Stimulated activated CD8-positive, alpha-beta memory T cell treated with anti-CD3 and anti-CD28 coated beads, Interleukin-12 subunit alpha, Interleukin-12 subunit beta, amount 100 ng/mL, for 24 hours (primary cell): ENCODE results near the gene DIP2C.
"Not testable (repeated sequence)": the region's sequence is repeated elsewhere in the genome, so short reads cannot be mapped to it uniquely, and the experiment has no call there.

Experiments
- DNase-seq: peaks from one replicate; pipeline ENCODE4 v3.0.0-alpha.2; 2020; ENCODE audit errors: extremely low read depth

DIP2C gene

DNA sequence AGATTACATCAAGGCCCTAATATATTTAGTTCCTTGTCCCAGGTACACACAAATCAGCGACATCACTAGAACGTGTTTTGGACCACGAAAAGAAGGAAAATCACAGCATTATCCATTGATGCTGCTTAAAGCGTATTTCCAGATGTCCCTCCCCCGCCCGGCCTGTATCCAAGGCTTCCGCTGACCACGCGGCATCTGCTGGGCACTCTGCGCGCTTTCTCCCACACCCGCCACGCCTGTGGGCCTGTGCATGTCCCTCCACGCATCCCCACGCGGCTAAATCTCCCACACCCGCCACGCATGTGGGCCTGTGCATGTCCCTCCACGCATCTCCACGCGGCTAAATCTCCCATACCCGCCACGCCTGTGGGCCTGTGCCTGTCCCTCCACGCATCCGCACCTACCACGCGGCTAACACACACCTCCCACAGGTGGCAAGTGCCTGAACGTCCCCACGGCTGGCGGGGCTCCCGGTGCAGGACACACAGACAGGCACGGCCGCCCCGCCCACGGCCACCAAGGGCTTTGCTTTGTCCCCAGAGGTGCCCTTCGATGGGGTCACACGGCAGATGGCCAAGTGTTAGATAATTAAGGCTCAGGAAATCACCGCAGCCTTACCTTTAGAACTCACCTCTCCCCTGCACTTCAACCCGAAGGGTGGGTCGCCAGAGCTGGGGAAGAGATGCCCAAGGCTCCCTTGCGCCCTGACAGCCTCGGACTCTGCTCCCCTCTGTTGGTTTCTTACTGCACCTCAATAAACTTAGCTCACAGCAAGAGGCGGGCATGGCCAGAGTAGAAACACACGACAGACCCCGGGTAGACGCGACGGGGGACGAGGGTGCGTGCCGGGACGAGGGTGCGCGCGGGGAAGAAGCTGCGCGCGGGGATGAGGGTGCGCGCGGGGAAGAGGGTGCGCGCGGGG lies 49.5 kb downstream of the DIP2C start:
- no peak for DNase-seq

GRCh38 chr10:639001-639750 lies 50.3 kb downstream of the DIP2C start:
- DNase-seq: no peak

- no peak for DNase-seq
Observed at GRCh38 chr10:637771-638195, 51.7 kb downstream of the DIP2C start.

GRCh38 chr10:637221-637620 lies 52.2 kb downstream of the DIP2C start:
- DNase-seq: no peak

DNA sequence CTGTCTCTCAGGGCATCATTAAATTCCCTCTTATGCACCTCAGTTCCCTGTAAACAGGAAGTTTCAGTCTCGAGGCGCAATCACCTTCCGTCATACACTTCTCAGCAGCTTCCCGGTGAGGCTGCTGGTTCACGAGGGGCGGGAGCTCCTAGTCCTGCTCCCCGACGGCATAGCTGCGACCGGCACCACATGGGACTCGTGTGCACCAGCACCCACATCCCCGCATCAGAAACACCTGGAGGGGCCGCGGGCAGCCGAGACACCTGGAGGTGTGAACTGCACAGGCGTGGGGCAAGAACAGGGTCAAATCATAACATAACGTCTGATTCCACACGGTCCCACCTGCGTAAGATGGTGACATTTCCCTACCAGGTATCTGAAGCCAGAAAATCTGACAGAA lies 52.7 kb downstream of the DIP2C start:
- DNase-seq: no peak

- DNase-seq: no peak
Observed at GRCh38 chr10:636016-636730, 53.3 kb downstream of the DIP2C start.

GRCh38 chr10:635088-635861 lies 54.2 kb downstream of the DIP2C start:
- DNase-seq: no peak

DNA sequence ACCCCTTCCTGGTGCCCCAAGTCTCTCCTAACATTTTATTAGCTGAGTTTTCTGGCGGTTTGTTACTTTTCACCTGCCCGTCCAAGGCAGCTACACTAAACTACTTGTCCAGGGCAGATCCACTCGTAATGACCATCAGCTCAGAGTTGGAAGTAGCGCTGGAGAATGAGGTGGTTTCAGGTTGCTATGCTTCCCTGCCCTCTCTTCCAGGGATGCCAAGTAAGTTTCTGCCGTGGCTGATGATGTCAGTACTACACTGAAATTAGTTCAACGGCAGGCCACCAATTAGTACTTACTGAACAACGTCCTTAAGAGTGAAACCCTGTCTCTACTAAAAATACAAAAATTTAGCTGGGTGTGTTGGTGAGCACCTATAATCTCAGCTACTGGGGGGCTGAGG lies 55.2 kb downstream of the DIP2C start:
- no peak for DNase-seq

- DNase-seq: no peak
Observed at GRCh38 chr10:633279-634245, 55.9 kb downstream of the DIP2C start.

DNA sequence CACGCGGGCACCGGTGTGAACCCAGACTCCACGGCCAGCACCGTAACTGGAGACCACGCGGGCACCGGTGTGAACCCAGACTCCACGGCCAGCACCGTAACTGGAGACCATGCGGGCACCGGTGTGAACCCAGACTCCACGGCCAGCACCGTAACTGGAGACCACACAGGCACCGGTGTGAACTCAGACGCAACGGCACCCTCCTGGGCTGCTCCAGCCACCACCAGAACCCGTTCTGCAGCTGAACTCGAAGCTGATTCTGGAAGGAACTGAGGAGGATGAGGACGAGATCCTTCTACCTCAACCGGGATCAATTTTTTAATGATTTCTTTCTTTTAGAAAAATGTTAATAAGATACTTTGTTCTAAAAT lies 56.7 kb downstream of the DIP2C start:
- not testable (repeated sequence) for DNase-seq

- not testable (repeated sequence) for DNase-seq
Observed at GRCh38 chr10:632155-632806, 57.2 kb downstream of the DIP2C start.

DNA sequence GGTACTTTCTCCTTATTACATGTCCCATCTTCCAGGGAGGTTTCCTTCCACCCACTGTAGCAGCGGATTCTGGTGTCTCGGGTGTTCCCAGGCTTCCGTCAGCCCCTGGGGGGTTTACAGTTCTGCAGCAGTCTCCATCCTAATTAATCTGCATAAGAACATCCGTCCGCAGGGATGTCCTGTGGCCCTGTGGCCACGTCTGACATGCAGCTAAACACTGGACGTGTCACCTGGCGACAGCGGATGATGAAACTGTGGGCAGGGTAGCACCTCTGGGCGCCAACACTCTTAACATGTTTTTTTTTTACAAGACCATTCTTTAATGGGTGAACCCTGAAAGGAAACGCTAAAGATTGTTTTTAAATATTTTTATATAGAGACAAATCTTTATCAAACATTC lies 58.2 kb downstream of the DIP2C start:
- DNase-seq: no peak

- no peak for DNase-seq
Observed at GRCh38 chr10:630581-631073, 58.8 kb downstream of the DIP2C start.

DNA sequence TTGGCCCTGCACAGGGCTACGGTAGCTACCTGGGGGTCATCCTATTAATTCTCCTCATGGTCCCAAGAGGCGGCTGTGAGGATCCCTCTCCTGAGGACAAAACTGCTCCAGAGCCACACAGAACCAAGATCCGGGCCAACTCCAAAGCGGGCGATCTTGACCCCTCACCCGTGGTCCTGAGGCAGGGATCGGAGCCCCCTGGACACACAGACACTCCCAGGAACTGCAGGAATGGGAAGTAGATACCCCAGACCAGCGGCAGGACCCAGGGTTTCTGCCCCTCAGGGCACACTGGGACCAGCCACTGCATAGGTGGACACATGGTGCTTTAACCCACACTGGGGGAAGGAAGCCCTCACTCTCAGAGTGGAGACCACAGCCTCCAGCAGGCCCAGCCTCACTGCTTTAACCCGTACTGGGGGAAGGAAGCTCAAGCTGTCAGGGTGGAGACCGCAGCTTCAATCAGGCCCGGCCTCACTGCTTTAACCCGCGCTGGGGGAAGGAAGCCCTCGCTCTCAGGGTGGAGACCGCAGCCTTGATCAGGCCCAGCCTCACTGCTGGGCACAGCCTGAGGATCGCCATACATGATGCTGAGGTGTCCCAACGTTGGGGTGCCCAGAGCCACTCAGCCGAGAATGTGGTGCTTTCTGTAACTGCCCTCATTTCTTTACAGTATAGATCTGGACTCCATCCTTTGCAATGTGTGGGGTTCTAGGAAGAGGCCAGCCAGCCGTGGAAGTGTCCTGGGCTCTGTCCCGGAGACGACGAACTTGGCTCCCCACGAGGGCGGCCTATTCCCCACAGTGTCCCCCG lies 60.1 kb downstream of the DIP2C start:
- DNase-seq: no peak

DNA sequence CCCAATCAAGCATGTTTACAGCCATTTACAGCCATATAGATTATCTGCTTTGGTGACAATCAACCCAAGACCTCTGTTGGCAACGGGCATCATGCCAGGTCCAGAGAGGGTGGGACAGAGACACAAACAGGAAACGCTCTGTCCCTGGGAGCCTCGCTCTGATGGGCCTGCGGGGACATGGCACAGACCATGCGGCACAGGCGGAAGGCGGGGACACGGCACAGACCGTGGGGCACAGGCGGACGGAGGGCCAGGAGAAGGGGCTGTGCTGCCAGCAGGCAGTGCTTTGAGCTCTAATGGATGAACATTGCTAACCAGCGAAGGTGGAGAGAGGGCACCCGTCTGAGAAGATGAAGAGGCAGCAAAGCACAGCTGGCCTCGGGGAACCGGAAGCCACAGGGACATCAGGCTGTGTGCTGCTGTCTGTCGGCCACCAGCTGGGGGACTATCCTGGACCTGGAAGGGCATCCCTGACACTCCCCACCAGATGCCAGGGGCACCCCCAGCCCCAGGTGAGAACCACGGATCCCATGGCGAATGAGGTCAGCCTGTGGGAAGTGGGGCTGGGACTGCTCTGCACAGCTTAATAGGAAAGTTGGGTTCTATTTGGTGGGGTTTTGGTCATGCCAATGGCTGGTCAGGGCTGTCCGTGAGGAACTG lies 61.0 kb downstream of the DIP2C start:
- no peak for DNase-seq

GRCh38 chr10:627032-627992 lies 62.2 kb downstream of the DIP2C start:
- no peak for DNase-seq
